GM10248 (cell line): ENCODE results near the gene MTMR10.

Source experiments
- CTCF ChIA-PET: fragments of 300-600 bp; sonication (Branson Sonifier 250); formaldehyde crosslinking; extraction: SDS; loops from one replicate; lab custom pipeline; 2021; ENCODE audit warnings: antibody characterized with exemption; lab: Yijun Ruan, JAX
- POLR2A ChIA-PET: fragments of 350-650 bp; sonication (Branson Sonifier 250); formaldehyde crosslinking; extraction: SDS; loops from one replicate; lab custom pipeline; 2020; ENCODE audit warnings: antibody characterized with exemption; lab: Yijun Ruan, JAX
- DNase-seq: peaks from one replicate; pipeline ENCODE4 v3.0.0; 2012; ENCODE audit errors: extremely low spot score
- CTCF ChIP-seq: IDR thresholded peaks from 2 replicates; pipeline ENCODE4 v1.5.1; 2012; ENCODE audit warnings: mild to moderate bottlenecking, low read depth; ENCODE audit errors: extremely low read depth, missing control alignments, control extremely low read depth

MTMR10 gene

DNA sequence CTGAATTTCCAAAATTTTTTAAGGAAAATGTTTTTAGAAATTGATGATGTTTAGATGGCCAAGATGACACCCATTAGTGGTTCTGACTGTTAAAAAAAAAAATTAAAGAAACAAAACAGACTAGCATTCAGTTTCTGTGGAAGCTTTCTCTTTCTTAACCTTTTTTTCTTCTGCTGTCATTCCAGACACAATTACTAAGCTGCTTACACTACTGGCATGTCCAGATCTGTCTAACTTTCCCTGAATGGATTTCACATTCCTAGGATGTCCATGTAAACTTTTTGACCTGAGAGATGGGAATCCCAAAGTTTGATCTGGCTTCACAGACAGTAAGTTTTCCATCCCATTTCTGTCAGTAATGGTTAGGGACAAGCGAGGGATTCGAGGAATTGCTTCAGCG, 10.3 kb upstream of the MTMR10 start:
- no peak for DNase-seq
- no peak for TF ChIP-seq CTCF
- ChIA-PET POLR2A (no interaction called here), CTCF (interaction anchor here (1.0 to 2.8 kb wide), 3 partner anchors 12 to 14 kb away, joined by 4 to 10 read pairs (median 4); no protein-coding TSS in a partner anchor)

GRCh38 chr15:30999729-31000128, 8.3 kb upstream of the MTMR10 start:
- CTCF ChIA-PET = no interaction called here
- no peak for DNase-seq
- TF ChIP-seq CTCF = no peak
- POLR2A ChIA-PET = no interaction called here

GRCh38 chr15:30997270-30997669, 5.8 kb upstream of the MTMR10 start:
- TF ChIP-seq CTCF = no peak
- ChIA-PET CTCF (no interaction called here), POLR2A (no interaction called here)
- DNase-seq = no peak

DNA sequence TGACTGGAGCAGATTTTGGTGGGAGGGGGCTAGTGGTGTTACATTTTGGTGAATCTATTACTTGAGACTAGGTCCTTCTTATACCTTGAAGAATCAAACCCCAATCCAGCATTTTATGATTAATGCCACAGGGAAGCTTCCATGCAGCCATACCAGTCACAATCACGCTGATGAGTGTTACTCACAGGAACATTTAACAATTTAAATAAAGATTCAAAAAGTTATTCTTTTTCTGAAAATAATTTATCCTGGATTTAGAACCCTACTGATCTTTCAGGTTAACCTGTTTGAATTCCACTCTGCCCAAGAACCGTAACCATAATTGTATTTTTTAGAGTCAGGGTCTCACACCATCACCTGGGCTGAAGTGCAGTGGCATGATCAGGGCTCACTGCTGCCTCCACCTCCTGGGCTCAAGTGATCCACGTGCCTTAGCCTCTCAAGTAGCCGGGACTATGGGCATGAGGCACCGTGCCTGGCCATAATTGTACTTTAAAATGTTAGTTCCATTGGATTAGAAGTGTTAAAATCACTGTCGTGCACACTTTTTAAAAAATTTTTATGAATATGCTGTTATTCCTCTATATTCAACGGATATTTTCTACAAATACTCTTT, 929 bp upstream of the MTMR10 start:
- DNase-seq = no peak
- TF ChIP-seq CTCF = no peak
- ChIA-PET POLR2A (interaction anchor here (0.5 kb wide), 1 partner anchor 10 kb away, joined by 3 read pairs; no protein-coding TSS in a partner anchor), CTCF (interaction anchor here (1.1 to 2.3 kb wide), 2 partner anchors 12 to 496 kb away, joined by 3 to 7 read pairs; no protein-coding TSS in a partner anchor)

GRCh38 chr15:30990446-30991254, 778 bp downstream of the MTMR10 start:
- no peak for TF ChIP-seq CTCF
- DNase-seq = no peak
- CTCF ChIA-PET = interaction anchor here (2.3 kb wide), 1 partner anchor 498 kb away, joined by 7 read pairs; no protein-coding TSS in a partner anchor
- POLR2A ChIA-PET = no interaction called here

- POLR2A ChIA-PET = no interaction called here
- no peak for DNase-seq
- no peak for TF ChIP-seq CTCF
- CTCF ChIA-PET = no interaction called here
These were observed 1.4 kb downstream of the MTMR10 start for GRCh38 chr15:30990036-30990435.
